OCI-LY3 (cell line): ENCODE measurements around the gene AKT3.

ENCODE experiments used
- H2AFZ ChIP-seq: fragments of 200-600, 300-600 bp; shearing (Covaris generic); 2 replicates; pipeline ENCODE4 v1.6.0; 2014; ENCODE audit warnings: antibody characterized with exemption, low read depth, low read length
- H3K27ac ChIP-seq: fragments of 200-600, 300-600 bp; sonication (generic); 2 replicates; pipeline ENCODE4 v1.5.1; 2014; ENCODE audit warnings: mild to moderate bottlenecking, low read length, moderate library complexity, mixed read lengths
- H3K27me3 ChIP-seq: fragments of 200-600, 300-600 bp; sonication (generic); 2 replicates; pipeline ENCODE4 v1.6.1; 2014; ENCODE audit warnings: low read depth, low read length, mixed read lengths
- H3K36me3 ChIP-seq: fragments of 200-600, 300-600 bp; sonication (generic); replicated peaks from 2 replicates; pipeline ENCODE3; 2014; ENCODE audit warnings: low read depth, low read length, mixed read lengths
- H3K4me1 ChIP-seq: fragments of 300-600, 200-600 bp; sonication (generic); 2 replicates; pipeline ENCODE4 v1.6.1; 2014; ENCODE audit warnings: low read length, mixed read lengths
- H3K4me2 ChIP-seq: fragments of 200-600, 300-600 bp; sonication (generic); 2 replicates; pipeline ENCODE4 v1.6.1; 2014; ENCODE audit warnings: low read length, mixed read lengths
- H3K4me3 ChIP-seq: fragments of 300-600, 200-600 bp; sonication (generic); 2 replicates; pipeline ENCODE4 v1.5.1; 2014; ENCODE audit warnings: antibody characterized with exemption, mild to moderate bottlenecking, low read length, moderate library complexity
- H3K79me2 ChIP-seq: fragments of 300-600, 200-600 bp; shearing (Covaris generic); 2 replicates; pipeline ENCODE4 v1.6.1; 2014; ENCODE audit warnings: mild to moderate bottlenecking, low read length, mixed read lengths
- H3K9ac ChIP-seq: fragments of 300-600, 200-600 bp; shearing (Covaris generic); 2 replicates; pipeline ENCODE4 v1.6.0; 2014; ENCODE audit warnings: mild to moderate bottlenecking, low read length, moderate library complexity
- H3K9me3 ChIP-seq: fragments of 200-600, 300-600 bp; shearing (Covaris generic); 2 replicates; pipeline ENCODE4 v1.6.1; 2014; ENCODE audit warnings: low read length, mixed read lengths; ENCODE audit not compliant: insufficient read depth
- H4K20me1 ChIP-seq: fragments of 200-600, 300-600 bp; sonication (generic); 2 replicates; pipeline ENCODE4 v1.6.1; 2016; ENCODE audit warnings: low read length, mixed read lengths; ENCODE audit not compliant: insufficient read depth
- EZH2phosphoT487 ChIP-seq: fragments of 200-600 bp; shearing (Covaris generic); IDR thresholded peaks from 2 replicates; pipeline ENCODE4 v1.6.1; 2018; ENCODE audit warnings: antibody characterized with exemption, mixed run types, low read depth
- TF ChIP-seq, protein P1 (sequence below): fragments of 200-600, 300-600 bp; sonication (generic); IDR thresholded peaks from 2 replicates; pipeline ENCODE4 v1.5.1; 2014; ENCODE audit warnings: antibody characterized with exemption, low read length, low read depth

The AKT3 gene

GRCh38 chr1:243507672-243508302 is 342.3 kb downstream of the AKT3 start:
- Histone ChIP-seq H3K27ac (no peak overlapping the region), H3K9ac (no peak overlapping the region), H2AFZ (no peak overlapping the region), H3K4me1 (peaks cover 4% of the 10 kb centered on the region), H3K9me3 (no peaks in the 10 kb centered on the region), H3K4me3 (no peak overlapping the region), H3K79me2 (no peaks in the 10 kb centered on the region), H3K36me3 (peaks cover 12% of the 10 kb centered on the region), H3K27me3 (no peaks in the 10 kb centered on the region), H4K20me1 (no peaks in the 10 kb centered on the region), H3K4me2 (no peak overlapping the region)
- TF ChIP-seq, protein P1, sequence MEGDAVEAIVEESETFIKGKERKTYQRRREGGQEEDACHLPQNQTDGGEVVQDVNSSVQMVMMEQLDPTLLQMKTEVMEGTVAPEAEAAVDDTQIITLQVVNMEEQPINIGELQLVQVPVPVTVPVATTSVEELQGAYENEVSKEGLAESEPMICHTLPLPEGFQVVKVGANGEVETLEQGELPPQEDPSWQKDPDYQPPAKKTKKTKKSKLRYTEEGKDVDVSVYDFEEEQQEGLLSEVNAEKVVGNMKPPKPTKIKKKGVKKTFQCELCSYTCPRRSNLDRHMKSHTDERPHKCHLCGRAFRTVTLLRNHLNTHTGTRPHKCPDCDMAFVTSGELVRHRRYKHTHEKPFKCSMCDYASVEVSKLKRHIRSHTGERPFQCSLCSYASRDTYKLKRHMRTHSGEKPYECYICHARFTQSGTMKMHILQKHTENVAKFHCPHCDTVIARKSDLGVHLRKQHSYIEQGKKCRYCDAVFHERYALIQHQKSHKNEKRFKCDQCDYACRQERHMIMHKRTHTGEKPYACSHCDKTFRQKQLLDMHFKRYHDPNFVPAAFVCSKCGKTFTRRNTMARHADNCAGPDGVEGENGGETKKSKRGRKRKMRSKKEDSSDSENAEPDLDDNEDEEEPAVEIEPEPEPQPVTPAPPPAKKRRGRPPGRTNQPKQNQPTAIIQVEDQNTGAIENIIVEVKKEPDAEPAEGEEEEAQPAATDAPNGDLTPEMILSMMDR = no peak
- TF ChIP-seq EZH2phosphoT487 = no peak

GRCh38 chr1:243507001-243507671 is 342.9 kb downstream of the AKT3 start:
- H3K9ac ChIP-seq = no peak overlapping the region
- peaks cover 12% of the 10 kb centered on the region for H3K36me3 ChIP-seq
- no peaks in the 10 kb centered on the region for H3K79me2 ChIP-seq
- no peaks in the 10 kb centered on the region for H4K20me1 ChIP-seq
- no peak overlapping the region for H3K4me3 ChIP-seq
- H3K9me3 ChIP-seq = no peaks in the 10 kb centered on the region
- no peak overlapping the region for H3K27ac ChIP-seq
- no peak overlapping the region for H2AFZ ChIP-seq
- H3K4me2 ChIP-seq = no peak overlapping the region
- TF ChIP-seq, protein P1 = no peak
- TF ChIP-seq EZH2phosphoT487 = no peak
- no peaks in the 10 kb centered on the region for H3K27me3 ChIP-seq
- H3K4me1 ChIP-seq = no peaks in the 10 kb centered on the region

- Histone ChIP-seq H3K27me3 (no peaks in the 10 kb centered on the region), H3K36me3 (peaks cover 12% of the 10 kb centered on the region), H3K4me1 (no peaks in the 10 kb centered on the region), H3K4me2 (no peak overlapping the region), H3K9me3 (no peaks in the 10 kb centered on the region), H2AFZ (no peak overlapping the region), H3K9ac (no peak overlapping the region), H4K20me1 (no peaks in the 10 kb centered on the region), H3K27ac (no peak overlapping the region), H3K4me3 (no peak overlapping the region), H3K79me2 (no peaks in the 10 kb centered on the region)
- TF ChIP-seq, protein P1 = no peak
- no peak for TF ChIP-seq EZH2phosphoT487
Observed at GRCh38 chr1:243505986-243506689, 343.9 kb downstream of the AKT3 start.

GRCh38 chr1:243503155-243503554 is 346.9 kb downstream of the AKT3 start:
- no peaks in the 10 kb centered on the region for H4K20me1 ChIP-seq
- H3K36me3 ChIP-seq = peaks cover 12% of the 10 kb centered on the region

More at GRCh38 chr1:243503155-243503554, 346.9 kb downstream of the AKT3 start:
- no peak for TF ChIP-seq EZH2phosphoT487
- TF ChIP-seq, protein P1 = no peak
- H2AFZ ChIP-seq = no peak overlapping the region
- H3K4me1 ChIP-seq = no peaks in the 10 kb centered on the region
- H3K27me3 ChIP-seq = no peaks in the 10 kb centered on the region
- H3K79me2 ChIP-seq = no peaks in the 10 kb centered on the region
- H3K4me2 ChIP-seq = no peak overlapping the region
- no peak overlapping the region for H3K9ac ChIP-seq
- H3K4me3 ChIP-seq = no peak overlapping the region
- H3K27ac ChIP-seq = no peak overlapping the region
- H3K9me3 ChIP-seq = no peaks in the 10 kb centered on the region
